Activated CD8-positive, alpha-beta memory T cell treated with anti-CD3 and anti-CD28 coated beads, Interleukin-2, amount 10 ng/mL, durations not matched to agents 7 days and 5 days (primary cell): Measurements from ENCODE around the gene EFHC2. TPM values are rescaled to one million over a fixed set of nuclear protein-coding genes. Genes with fewer than 3 reads are reported as not detected.

Experiments used
- ATAC-seq: fragments of 150-1000 bp; cut with Tn5 transposase; one replicate; pipeline ENCODE4 v1.10.0; 2021; ENCODE audit warnings: moderate library complexity
- CTCF ChIA-PET: fragments of 350-600 bp; sonication (Branson Sonifier 250); formaldehyde crosslinking; loops from one replicate; lab custom pipeline; 2021; ENCODE audit warnings: antibody characterized with exemption; lab: Charles Lee
- DNase-seq: peaks from one replicate; pipeline ENCODE4 v3.0.0-alpha.2; 2020
- H3K27ac Mint-ChIP-seq: one replicate; pipeline ENCODE4 v1.8.0; 2021; ENCODE audit warnings: mild to moderate bottlenecking, mixed read lengths
- H3K27me3 Mint-ChIP-seq: one replicate; pipeline ENCODE4 v1.8.0; 2021; ENCODE audit warnings: mixed read lengths
- H3K36me3 Mint-ChIP-seq: one replicate; pipeline ENCODE4 v1.8.0; 2021; ENCODE audit warnings: mild to moderate bottlenecking, mixed read lengths
- H3K4me1 Mint-ChIP-seq: one replicate; pipeline ENCODE4 v1.8.0; 2021; ENCODE audit warnings: mixed read lengths
- H3K4me3 Mint-ChIP-seq: one replicate; pipeline ENCODE4 v1.8.0; 2021; ENCODE audit warnings: mild to moderate bottlenecking, moderate library complexity, mixed read lengths
- H3K9me3 Mint-ChIP-seq: one replicate; pipeline ENCODE4 v1.8.0; 2022; ENCODE audit warnings: low read depth, mixed read lengths
- total RNA-seq, 2 experiments: library from RNA; stranded (reverse); gene quantifications; one replicate each; pipeline ENCODE4 v1.2.3, GENCODE V29; 2021

EFHC2 gene
- total RNA-seq, 2 experiments from 2014 or later: 0.12 TPM; not detected in 1

GRCh38 chrX:44317181-44317580 lies 26.3 kb downstream of the EFHC2 start:
- H3K27ac Mint-ChIP-seq: no peak overlapping the region
- no peaks in the 10 kb centered on the region for H3K36me3 Mint-ChIP-seq
- H3K4me3 Mint-ChIP-seq: no peak overlapping the region
- ATAC-seq (no peak), DNase-seq (no peak)
- H3K27me3 Mint-ChIP-seq: no peaks in the 10 kb centered on the region
- CTCF ChIA-PET: no interaction called here
- H3K9me3 Mint-ChIP-seq: peaks cover 2% of the 10 kb centered on the region
- H3K4me1 Mint-ChIP-seq: peaks cover 7% of the 10 kb centered on the region

DNA sequence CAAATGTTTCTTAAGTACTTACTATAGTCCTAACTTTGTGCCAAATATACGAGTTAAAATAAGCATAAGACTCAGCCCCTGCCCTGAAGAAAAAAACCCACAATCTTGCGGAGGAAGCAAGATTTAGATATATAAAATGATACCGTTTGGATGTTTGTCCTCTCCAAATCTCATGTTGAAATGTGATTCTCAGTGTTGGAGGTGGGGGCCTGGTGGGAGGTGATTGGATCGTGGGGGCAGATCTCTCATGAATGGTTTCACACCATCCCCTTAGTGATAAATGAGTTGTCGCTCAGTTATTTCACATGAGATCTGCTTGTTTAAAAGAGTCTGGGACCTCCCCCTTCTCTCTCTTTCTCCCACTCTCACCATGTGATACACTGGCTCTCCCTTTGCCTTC lies 28.7 kb downstream of the EFHC2 start:
- no peak overlapping the region for H3K4me3 Mint-ChIP-seq
- H3K27ac Mint-ChIP-seq: no peak overlapping the region
- CTCF ChIA-PET: no interaction called here
- no peaks in the 10 kb centered on the region for H3K27me3 Mint-ChIP-seq
- ATAC-seq (no peak), DNase-seq (no peak)
- peaks cover 7% of the 10 kb centered on the region for H3K4me1 Mint-ChIP-seq
- no peaks in the 10 kb centered on the region for H3K36me3 Mint-ChIP-seq
- H3K9me3 Mint-ChIP-seq: peaks cover 2% of the 10 kb centered on the region

DNA sequence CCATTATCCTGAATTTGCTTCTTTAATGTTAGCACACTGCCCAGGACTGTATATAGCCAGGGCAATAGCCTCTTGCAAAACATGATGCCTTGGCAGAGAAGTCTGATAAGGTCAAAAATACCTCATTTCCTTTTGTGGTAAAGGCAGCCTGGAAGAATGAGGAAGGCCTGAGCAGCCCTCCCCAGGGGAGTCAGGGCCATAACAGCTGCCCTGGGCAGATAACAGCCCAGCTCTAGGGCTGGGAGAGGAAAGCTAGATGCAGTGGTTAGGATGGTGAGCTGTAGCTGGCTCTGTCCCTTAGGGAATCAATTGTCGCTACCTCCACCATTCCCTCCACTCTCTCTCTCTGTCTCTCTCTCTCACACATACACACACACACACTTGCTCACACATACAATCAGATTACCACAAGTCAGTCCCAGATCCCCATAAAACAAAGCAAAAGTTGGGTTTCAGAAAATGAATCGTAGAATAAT lies 29.2 kb downstream of the EFHC2 start:
- no peaks in the 10 kb centered on the region for H3K27me3 Mint-ChIP-seq
- ATAC-seq: no peak

GRCh38 chrX:44312421-44312820 lies 31.1 kb downstream of the EFHC2 start:
- no peak for ATAC-seq
- H3K9me3 Mint-ChIP-seq: peaks cover 2% of the 10 kb centered on the region
- no peak overlapping the region for H3K4me3 Mint-ChIP-seq
- H3K36me3 Mint-ChIP-seq: no peaks in the 10 kb centered on the region
- no peak for DNase-seq
- peaks cover 7% of the 10 kb centered on the region for H3K4me1 Mint-ChIP-seq
- H3K27me3 Mint-ChIP-seq: no peaks in the 10 kb centered on the region
- H3K27ac Mint-ChIP-seq: no peak overlapping the region
- CTCF ChIA-PET: no interaction called here

More for the DNA sequence above, 29.2 kb downstream of the EFHC2 start:
- CTCF ChIA-PET: no interaction called here
- no peak for DNase-seq
- Mint-ChIP-seq H3K27ac (no peak overlapping the region), H3K9me3 (peaks cover 2% of the 10 kb centered on the region), H3K4me3 (no peak overlapping the region), H3K36me3 (no peaks in the 10 kb centered on the region), H3K4me1 (peaks cover 7% of the 10 kb centered on the region)

- Mint-ChIP-seq H3K4me1 (peaks cover 7% of the 10 kb centered on the region), H3K9me3 (no peaks in the 10 kb centered on the region), H3K36me3 (no peaks in the 10 kb centered on the region), H3K27ac (no peak overlapping the region), H3K27me3 (no peaks in the 10 kb centered on the region), H3K4me3 (no peak overlapping the region)
- DNase-seq (no peak), ATAC-seq (no peak)
- CTCF ChIA-PET: interaction anchor here (1.6 kb wide), 1 partner anchor 352 kb away, joined by 3 read pairs; no protein-coding TSS in a partner anchor
These were observed 33.2 kb downstream of the EFHC2 start for GRCh38 chrX:44310227-44310626.

DNA sequence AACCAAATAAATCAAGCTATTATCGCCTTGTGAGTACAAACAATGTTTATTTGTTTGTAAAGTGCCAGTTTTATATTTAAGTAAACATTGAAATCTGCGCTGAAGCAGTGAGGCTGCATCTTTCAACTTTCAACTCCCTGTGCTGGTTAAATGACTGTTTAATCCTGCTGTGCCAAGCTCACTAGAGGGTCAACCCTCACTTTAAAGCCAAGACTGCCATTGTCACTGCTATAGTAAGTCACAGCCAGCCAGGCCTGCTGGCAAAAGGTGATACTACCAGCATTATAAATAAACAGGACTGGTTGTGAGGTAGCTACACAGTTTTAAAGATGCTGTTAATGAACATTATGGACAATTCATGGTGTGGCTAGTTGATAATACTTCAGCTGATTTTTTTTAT lies 34.6 kb downstream of the EFHC2 start:
- CTCF ChIA-PET: no interaction called here
- H3K36me3 Mint-ChIP-seq: no peaks in the 10 kb centered on the region

GRCh38 chrX:44306356-44306755 lies 37.1 kb downstream of the EFHC2 start:
- CTCF ChIA-PET: no interaction called here
- ATAC-seq (no peak), DNase-seq (no peak)
- H3K27ac Mint-ChIP-seq: no peak overlapping the region
- no peaks in the 10 kb centered on the region for H3K36me3 Mint-ChIP-seq
- no peaks in the 10 kb centered on the region for H3K4me1 Mint-ChIP-seq
- no peaks in the 10 kb centered on the region for H3K27me3 Mint-ChIP-seq
- H3K4me3 Mint-ChIP-seq: no peak overlapping the region
- no peaks in the 10 kb centered on the region for H3K9me3 Mint-ChIP-seq

More for the DNA sequence above, 34.6 kb downstream of the EFHC2 start:
- no peak overlapping the region for H3K27ac Mint-ChIP-seq
- ATAC-seq (no peak), DNase-seq (no peak)
- H3K27me3 Mint-ChIP-seq: no peaks in the 10 kb centered on the region
- no peaks in the 10 kb centered on the region for H3K9me3 Mint-ChIP-seq
- no peak overlapping the region for H3K4me3 Mint-ChIP-seq
- peaks cover under 1% of the 10 kb centered on the region for H3K4me1 Mint-ChIP-seq

GRCh38 chrX:44305921-44306320 lies 37.6 kb downstream of the EFHC2 start:
- Mint-ChIP-seq H3K27ac (no peak overlapping the region), H3K27me3 (no peaks in the 10 kb centered on the region), H3K4me3 (no peak overlapping the region), H3K36me3 (no peaks in the 10 kb centered on the region), H3K9me3 (no peaks in the 10 kb centered on the region), H3K4me1 (no peaks in the 10 kb centered on the region)
- CTCF ChIA-PET: no interaction called here
- DNase-seq: no peak
- ATAC-seq: no peak

DNA sequence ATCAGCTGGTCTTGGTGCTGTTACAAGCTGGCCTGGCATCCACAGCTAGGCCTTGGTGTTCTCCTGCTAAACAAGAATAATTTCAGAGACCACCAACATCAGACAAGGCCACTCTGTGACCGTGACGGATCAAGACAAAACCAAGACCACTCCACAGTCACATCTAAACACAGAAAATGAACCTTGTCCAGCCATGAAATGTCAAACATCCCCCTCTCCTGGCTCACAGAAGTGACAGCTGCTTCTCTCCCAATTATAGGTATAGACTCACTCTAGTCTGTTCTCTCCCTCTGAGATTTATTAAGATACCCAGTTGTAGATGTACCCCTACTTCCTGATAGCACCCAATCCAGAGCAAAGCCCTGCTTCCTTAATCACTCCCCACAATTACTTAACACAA lies 40.4 kb downstream of the EFHC2 start:
- no peaks in the 10 kb centered on the region for H3K27me3 Mint-ChIP-seq
- no peaks in the 10 kb centered on the region for H3K4me1 Mint-ChIP-seq
- H3K27ac Mint-ChIP-seq: no peak overlapping the region
- CTCF ChIA-PET: interaction anchor here (1.3 kb wide), 1 partner anchor 345 kb away, joined by 3 read pairs; no protein-coding TSS in a partner anchor
- H3K36me3 Mint-ChIP-seq: no peaks in the 10 kb centered on the region
- no peaks in the 10 kb centered on the region for H3K9me3 Mint-ChIP-seq
- DNase-seq (no peak), ATAC-seq (no peak)
- no peak overlapping the region for H3K4me3 Mint-ChIP-seq

DNA sequence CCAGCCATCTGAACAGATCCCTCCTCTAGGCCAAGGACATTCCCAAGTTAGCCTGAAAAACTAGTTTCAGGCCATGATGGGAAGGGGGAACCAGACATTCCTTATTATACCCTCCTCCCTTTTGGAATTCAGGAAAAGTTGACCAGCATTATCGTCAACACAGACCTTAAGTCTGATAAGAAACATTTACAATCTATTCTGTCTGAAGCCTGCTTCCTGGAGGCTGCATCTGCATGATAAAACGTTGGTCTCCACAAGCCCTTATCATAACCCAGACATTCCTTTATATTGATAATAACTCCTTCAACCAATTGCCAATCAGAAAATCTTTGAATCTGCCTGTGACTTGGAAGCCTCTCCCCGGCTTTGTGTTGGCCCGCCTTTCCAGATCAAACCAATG lies 44.3 kb downstream of the EFHC2 start:
- Mint-ChIP-seq H3K27ac (no peak overlapping the region), H3K4me3 (no peak overlapping the region), H3K9me3 (peaks cover 2% of the 10 kb centered on the region), H3K4me1 (no peaks in the 10 kb centered on the region), H3K27me3 (no peaks in the 10 kb centered on the region), H3K36me3 (no peaks in the 10 kb centered on the region)
- ATAC-seq (no peak), DNase-seq (no peak)
- CTCF ChIA-PET: no interaction called here

GRCh38 chrX:44291468-44292092 lies 51.9 kb downstream of the EFHC2 start:
- no peaks in the 10 kb centered on the region for H3K4me1 Mint-ChIP-seq
- H3K27me3 Mint-ChIP-seq: no peaks in the 10 kb centered on the region
- no peak overlapping the region for H3K27ac Mint-ChIP-seq
- H3K4me3 Mint-ChIP-seq: no peak overlapping the region
- no peaks in the 10 kb centered on the region for H3K36me3 Mint-ChIP-seq
- no peak for DNase-seq
- no peaks in the 10 kb centered on the region for H3K9me3 Mint-ChIP-seq
- no peak for ATAC-seq
- CTCF ChIA-PET: no interaction called here

- Mint-ChIP-seq H3K27ac (no peak overlapping the region), H3K36me3 (no peaks in the 10 kb centered on the region), H3K27me3 (no peaks in the 10 kb centered on the region), H3K9me3 (no peaks in the 10 kb centered on the region), H3K4me3 (no peak overlapping the region), H3K4me1 (no peaks in the 10 kb centered on the region)
- DNase-seq: no peak
- ATAC-seq: no peak
- CTCF ChIA-PET: no interaction called here
These were observed 52.8 kb downstream of the EFHC2 start for GRCh38 chrX:44290718-44291117.

GRCh38 chrX:44282753-44283152 lies 60.7 kb downstream of the EFHC2 start:
- CTCF ChIA-PET: no interaction called here
- no peak for ATAC-seq

GRCh38 chrX:44280116-44280515 lies 63.4 kb downstream of the EFHC2 start:
- Mint-ChIP-seq H3K4me3 (no peak overlapping the region), H3K27me3 (no peaks in the 10 kb centered on the region), H3K27ac (no peak overlapping the region), H3K36me3 (no peaks in the 10 kb centered on the region), H3K4me1 (peaks cover 1% of the 10 kb centered on the region), H3K9me3 (no peaks in the 10 kb centered on the region)
- ATAC-seq (no peak), DNase-seq (no peak)
- CTCF ChIA-PET: no interaction called here

More at GRCh38 chrX:44282753-44283152, 60.7 kb downstream of the EFHC2 start:
- no peaks in the 10 kb centered on the region for H3K4me1 Mint-ChIP-seq
- H3K27ac Mint-ChIP-seq: no peak overlapping the region
- no peaks in the 10 kb centered on the region for H3K9me3 Mint-ChIP-seq
- H3K4me3 Mint-ChIP-seq: no peak overlapping the region
- no peaks in the 10 kb centered on the region for H3K27me3 Mint-ChIP-seq
- H3K36me3 Mint-ChIP-seq: no peaks in the 10 kb centered on the region
- no peak for DNase-seq
